HepG2 (cell line): Measurements from ENCODE around the gene SLC43A1. TPM values are rescaled to one million over a fixed set of nuclear protein-coding genes. Genes with fewer than 3 reads are reported as not detected.
A peak's percentile ranks its signal among the peaks of the same experiment; 100 is the strongest.

Experiments
- HDAC2 ChIP-seq: sonication (generic); formaldehyde crosslinking; IDR thresholded peaks from 2 replicates; pipeline ENCODE4 v1.4.0; 2020; ENCODE audit warnings: missing genetic modification reagents
- HMGXB4 ChIP-seq, 2 experiments: sonication (generic) in 1 of 2; formaldehyde crosslinking in 1 of 2; IDR thresholded peaks; 2 replicates each; pipeline versions ENCODE4 v1.4.0 to v1.6.1; 2018 to 2020; ENCODE audit warnings: missing genetic modification reagents in 2 of 2, borderline replicate concordance in 1 of 2, low read depth in 1 of 2, mild to moderate bottlenecking in 1 of 2, missing biosample characterization in 1 of 2
- KAT7 ChIP-seq: IDR thresholded peaks from 2 replicates; pipeline ENCODE4 v1.6.1; 2018; ENCODE audit warnings: borderline replicate concordance, missing compliant biosample characterization
- KMT2A ChIP-seq: sonication (generic); formaldehyde crosslinking; IDR thresholded peaks from 2 replicates; pipeline ENCODE4 v1.4.0; 2020; ENCODE audit warnings: missing genetic modification reagents
- MYC ChIP-seq: sonication (generic); formaldehyde crosslinking; IDR thresholded peaks from 2 replicates; pipeline ENCODE4 v1.9.0; 2021; ENCODE audit warnings: missing genetic modification reagents, borderline replicate concordance
- NFKBIZ ChIP-seq: IDR thresholded peaks from 2 replicates; pipeline ENCODE4 v1.6.1; 2018; ENCODE audit warnings: missing genetic modification reagents, missing compliant biosample characterization
- RXRA ChIP-seq: sonication (generic); formaldehyde crosslinking; IDR thresholded peaks from 2 replicates; pipeline ENCODE4 v1.5.1; 2020; ENCODE audit warnings: missing genetic modification reagents
- SAFB2 ChIP-seq: sonication (generic); formaldehyde crosslinking; IDR thresholded peaks from 2 replicates; pipeline ENCODE4 v1.5.1; 2020; ENCODE audit warnings: missing genetic modification reagents, low read depth, mild to moderate bottlenecking, borderline replicate concordance
- SIX4 ChIP-seq: sonication (generic); formaldehyde crosslinking; IDR thresholded peaks from 2 replicates; pipeline ENCODE4 v1.4.0; 2020; ENCODE audit warnings: missing genetic modification reagents
- TBX3 ChIP-seq: fragments of 450-650 bp; IDR thresholded peaks from 2 replicates; pipeline ENCODE4 v1.6.1; 2017; ENCODE audit warnings: antibody characterized with exemption, mild to moderate bottlenecking, inconsistent platforms, borderline replicate concordance
- TFAP4 ChIP-seq: sonication (generic); IDR thresholded peaks from 2 replicates; pipeline ENCODE4 v1.6.1; 2016; ENCODE audit warnings: low read depth, borderline replicate concordance
- ZMYM2 ChIP-seq: sonication (generic); formaldehyde crosslinking; IDR thresholded peaks from 2 replicates; pipeline ENCODE4 v1.8.0; 2022; ENCODE audit warnings: mild to moderate bottlenecking, missing genetic modification reagents
- ZNF17 ChIP-seq: sonication (generic); formaldehyde crosslinking; IDR thresholded peaks from 2 replicates; pipeline ENCODE4 v1.5.0; 2020; ENCODE audit warnings: mild to moderate bottlenecking, missing genetic modification reagents
- ZNF207 ChIP-seq: fragments of 450-650 bp; IDR thresholded peaks from 2 replicates; pipeline ENCODE4 v1.6.1; 2016; ENCODE audit warnings: antibody characterized with exemption, borderline replicate concordance
- ZNF33B ChIP-seq: sonication (generic); formaldehyde crosslinking; IDR thresholded peaks from 2 replicates; pipeline ENCODE4 v1.5.1; 2020; ENCODE audit warnings: mild to moderate bottlenecking, missing genetic modification reagents
- ZNF354B ChIP-seq: sonication (generic); formaldehyde crosslinking; IDR thresholded peaks from 2 replicates; pipeline ENCODE4 v1.8.0; 2022; ENCODE audit warnings: mild to moderate bottlenecking, missing genetic modification reagents
- ZNF607 ChIP-seq: sonication (generic); formaldehyde crosslinking; IDR thresholded peaks from 2 replicates; pipeline ENCODE4 v1.5.1; 2020; ENCODE audit warnings: missing genetic modification reagents, mild to moderate bottlenecking, borderline replicate concordance
- ZNF670 ChIP-seq: sonication (generic); formaldehyde crosslinking; IDR thresholded peaks from 2 replicates; pipeline ENCODE4 v1.8.0; 2022; ENCODE audit warnings: mild to moderate bottlenecking, missing genetic modification reagents, borderline replicate concordance
- polyA plus RNA-seq, 8 experiments: library from polyadenylated mRNA; depleted of rRNA in 3 of 8; stranded (reverse) in 7 of 8; unstranded in 1 of 8; fragments of >200 nt; fragmentation: Illumina TruSeq in 4 of 8; extraction: Trizol in 4 of 8; gene quantifications; 2 replicates each; pipeline versions ENCODE4 v1.2.1 to v1.2.3, GENCODE V29; 2011 to 2016; ENCODE audit warnings: low read depth in 4 of 8, missing spikeins in 1 of 8, mixed read lengths in 1 of 8; ENCODE audit not compliant: insufficient read depth in 1 of 8
- total RNA-seq, 5 experiments: library from RNA; depleted of rRNA; stranded (reverse); fragments of >200 nt; fragmentation: Illumina TruSeq; extraction: Trizol; gene quantifications; 2 replicates each; pipeline ENCODE4 v1.2.3, GENCODE V29; 2016; ENCODE audit warnings: low read depth in 1 of 5
- TF ChIP-seq, protein P1 (sequence below): sonication (generic); formaldehyde crosslinking; IDR thresholded peaks from 2 replicates; pipeline ENCODE4 v1.4.0; 2020; ENCODE audit warnings: mild to moderate bottlenecking, missing genetic modification reagents
- TF ChIP-seq, protein P2 (sequence below): sonication (generic); formaldehyde crosslinking; IDR thresholded peaks from 2 replicates; pipeline ENCODE4 v1.4.0; 2020; ENCODE audit warnings: missing genetic modification reagents; ENCODE audit errors: not compliant biosample characterization
- TF ChIP-seq, protein P3 (sequence below): IDR thresholded peaks from 2 replicates; pipeline ENCODE4 v1.6.1; 2016; ENCODE audit warnings: missing genetic modification reagents, missing compliant biosample characterization
- TF ChIP-seq, protein P4 (sequence below): sonication (generic); formaldehyde crosslinking; IDR thresholded peaks from 2 replicates; pipeline ENCODE4 v1.5.1; 2020; ENCODE audit warnings: mild to moderate bottlenecking, moderate library complexity, missing genetic modification reagents

SLC43A1 gene
- total and polyA plus RNA-seq, 2 of the 13 experiments (the other 11 are each of a cell fraction or from before 2014, with no cell fraction given): 72.3 to 87.6 TPM

DNA sequence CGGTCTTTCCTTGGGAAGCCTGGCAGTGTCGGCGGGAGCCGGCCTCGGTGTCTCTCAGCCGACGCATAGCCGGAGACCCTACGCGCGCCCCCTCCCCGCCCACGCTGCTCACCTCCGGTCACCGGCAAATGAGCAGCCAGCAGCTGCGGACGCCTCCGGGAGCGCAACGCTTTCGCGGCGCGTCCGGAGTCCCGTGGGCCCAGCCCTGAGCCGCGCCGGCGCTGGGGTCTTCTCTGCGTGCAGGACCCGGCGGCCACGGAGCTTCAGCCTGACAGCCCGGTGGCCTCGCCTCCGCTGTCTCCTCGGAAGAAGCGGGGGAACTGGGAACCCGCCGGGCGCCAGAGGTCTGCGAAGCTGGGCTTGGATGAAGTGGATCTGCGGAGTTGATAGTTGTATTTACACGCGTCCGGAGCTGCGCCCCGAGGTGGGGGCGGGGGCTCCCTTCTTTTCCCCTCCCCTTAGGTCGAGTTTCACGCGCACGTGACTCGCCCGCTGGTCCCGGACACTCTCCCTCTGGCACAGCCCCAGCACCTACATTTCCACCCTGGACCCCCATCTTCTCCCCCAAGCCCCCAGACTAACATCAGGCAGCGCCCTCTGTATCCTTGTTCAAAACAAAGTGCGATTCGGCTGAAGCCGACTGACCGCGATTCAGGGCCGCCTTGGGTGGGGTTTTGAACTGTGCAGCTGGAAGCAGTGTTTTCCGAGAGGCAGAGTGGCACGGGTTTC, at the start of gene SLC43A1 (continued):
- 0 out of 2 replicates have a peak, but pooled peaks have one; percentile 6 for TF ChIP-seq ZNF607 (CRISPR knock-in tag)
- TF ChIP-seq KMT2A: 0 out of 2 replicates have a peak, but pooled peaks have one; percentile 31
- TF ChIP-seq, protein P1, sequence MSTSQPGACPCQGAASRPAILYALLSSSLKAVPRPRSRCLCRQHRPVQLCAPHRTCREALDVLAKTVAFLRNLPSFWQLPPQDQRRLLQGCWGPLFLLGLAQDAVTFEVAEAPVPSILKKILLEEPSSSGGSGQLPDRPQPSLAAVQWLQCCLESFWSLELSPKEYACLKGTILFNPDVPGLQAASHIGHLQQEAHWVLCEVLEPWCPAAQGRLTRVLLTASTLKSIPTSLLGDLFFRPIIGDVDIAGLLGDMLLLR (CRISPR knock-in tag): peak; percentile 89
- TF ChIP-seq ZNF33B (CRISPR knock-in tag): no peak
- TF ChIP-seq NFKBIZ: no peak
- TF ChIP-seq KAT7 (CRISPR knock-in tag): no peak; the same call in 1 of the 2 replicates
- TF ChIP-seq, protein P2, sequence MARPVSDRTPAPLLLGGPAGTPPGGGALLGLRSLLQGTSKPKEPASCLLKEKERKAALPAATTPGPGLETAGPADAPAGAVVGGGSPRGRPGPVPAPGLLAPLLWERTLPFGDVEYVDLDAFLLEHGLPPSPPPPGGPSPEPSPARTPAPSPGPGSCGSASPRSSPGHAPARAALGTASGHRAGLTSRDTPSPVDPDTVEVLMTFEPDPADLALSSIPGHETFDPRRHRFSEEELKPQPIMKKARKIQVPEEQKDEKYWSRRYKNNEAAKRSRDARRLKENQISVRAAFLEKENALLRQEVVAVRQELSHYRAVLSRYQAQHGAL (CRISPR knock-in tag): no peak
- peak; percentile 29; the same call in 1 of the 2 replicates for TF ChIP-seq ZNF670 (CRISPR knock-in tag)
- TF ChIP-seq HMGXB4 (CRISPR knock-in tag; IDR thresholded peaks at IDR 0.05; ENCODE audit: borderline replicate concordance in 1 of 2, low read depth in 1 of 2): peak; percentile 33 to 43; a peak in 2 of 4 replicates
- no peak for TF ChIP-seq ZNF17
- TF ChIP-seq RXRA: no peak
- peak; percentile 11; the same call in 1 of the 2 replicates for TF ChIP-seq HDAC2 (CRISPR knock-in tag)
- TF ChIP-seq, protein P3, sequence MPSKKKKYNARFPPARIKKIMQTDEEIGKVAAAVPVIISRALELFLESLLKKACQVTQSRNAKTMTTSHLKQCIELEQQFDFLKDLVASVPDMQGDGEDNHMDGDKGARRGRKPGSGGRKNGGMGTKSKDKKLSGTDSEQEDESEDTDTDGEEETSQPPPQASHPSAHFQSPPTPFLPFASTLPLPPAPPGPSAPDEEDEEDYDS (CRISPR knock-in tag): peak; percentile 73
- no peak for TF ChIP-seq TBX3
- no peak for TF ChIP-seq ZNF207
- peak; percentile 27; the same call in 1 of the 2 replicates for TF ChIP-seq TFAP4
- TF ChIP-seq SIX4: peak; percentile 92
- TF ChIP-seq MYC (CRISPR knock-in tag): peak; percentile 55; the same call in 1 of the 2 replicates
- no peak for TF ChIP-seq ZNF354B (CRISPR knock-in tag)
- no peak for TF ChIP-seq ZMYM2 (CRISPR knock-in tag)
- TF ChIP-seq, protein P4, sequence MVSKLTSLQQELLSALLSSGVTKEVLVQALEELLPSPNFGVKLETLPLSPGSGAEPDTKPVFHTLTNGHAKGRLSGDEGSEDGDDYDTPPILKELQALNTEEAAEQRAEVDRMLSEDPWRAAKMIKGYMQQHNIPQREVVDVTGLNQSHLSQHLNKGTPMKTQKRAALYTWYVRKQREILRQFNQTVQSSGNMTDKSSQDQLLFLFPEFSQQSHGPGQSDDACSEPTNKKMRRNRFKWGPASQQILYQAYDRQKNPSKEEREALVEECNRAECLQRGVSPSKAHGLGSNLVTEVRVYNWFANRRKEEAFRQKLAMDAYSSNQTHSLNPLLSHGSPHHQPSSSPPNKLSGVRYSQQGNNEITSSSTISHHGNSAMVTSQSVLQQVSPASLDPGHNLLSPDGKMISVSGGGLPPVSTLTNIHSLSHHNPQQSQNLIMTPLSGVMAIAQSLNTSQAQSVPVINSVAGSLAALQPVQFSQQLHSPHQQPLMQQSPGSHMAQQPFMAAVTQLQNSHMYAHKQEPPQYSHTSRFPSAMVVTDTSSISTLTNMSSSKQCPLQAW (CRISPR knock-in tag): no peak
- TF ChIP-seq SAFB2 (CRISPR knock-in tag): no peak
